ENCODE data around the gene C6orf47. TPM values are rescaled to one million over a fixed set of nuclear protein-coding genes. Genes with fewer than 3 reads are reported as not detected.

Gene C6orf47
- total and polyA plus RNA-seq, 10 of the 15 experiments (the other 5 are each of a cell fraction or from before 2014, with no cell fraction given), result 0.16 to 20.4 (median 17.3) TPM; not detected in 1

DNA sequence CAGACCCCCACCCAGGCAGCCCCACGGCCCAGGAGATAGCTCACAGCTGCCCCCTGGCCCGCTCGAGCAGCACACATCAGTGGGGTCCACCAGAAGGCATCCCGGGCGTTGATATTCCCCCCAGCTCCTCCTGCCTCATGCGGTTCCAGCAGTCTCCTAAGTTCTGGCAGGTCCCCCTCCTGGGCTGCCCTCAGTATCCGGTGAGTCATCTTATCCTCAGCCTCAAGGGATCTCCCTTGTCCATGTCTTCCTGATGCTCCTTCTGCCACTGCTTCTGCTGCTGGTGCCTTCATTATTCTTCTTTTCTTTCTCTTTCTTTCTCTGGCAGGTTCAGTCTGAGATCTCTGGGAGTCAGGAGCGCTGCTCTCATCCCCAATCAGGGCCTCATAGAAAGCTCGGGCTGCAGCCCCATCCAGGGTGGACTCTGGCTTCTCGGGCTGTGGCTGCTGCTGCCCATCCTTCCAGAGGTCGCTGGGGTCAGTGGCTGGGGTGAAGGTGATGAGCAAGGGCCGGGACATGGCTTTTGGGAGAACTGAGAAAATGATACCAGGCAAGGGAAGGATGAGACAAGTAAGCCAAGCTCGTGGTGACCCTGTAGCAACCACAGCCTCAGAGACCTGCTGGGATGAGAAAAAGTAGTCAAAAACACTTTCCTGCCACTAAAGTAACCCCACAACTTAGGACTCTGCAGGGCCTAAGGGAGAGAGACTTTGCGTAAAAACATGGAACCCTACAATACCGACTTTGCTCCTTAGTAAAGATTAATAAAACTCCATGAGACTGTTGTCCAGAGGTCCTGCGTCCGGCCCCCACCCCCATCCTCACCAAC is 3.6 kb upstream of the C6orf47 start:
- H3K27ac ChIP-seq (ENCODE audit: control insufficient read depth, insufficient read depth), result peak overlapping the region; percentile 94
- peak; percentile 46; the same call in 1 of the 2 replicates for TF ChIP-seq NR2F1 (conservative IDR thresholded peaks at IDR 0.05)
- TF ChIP-seq, protein P1, sequence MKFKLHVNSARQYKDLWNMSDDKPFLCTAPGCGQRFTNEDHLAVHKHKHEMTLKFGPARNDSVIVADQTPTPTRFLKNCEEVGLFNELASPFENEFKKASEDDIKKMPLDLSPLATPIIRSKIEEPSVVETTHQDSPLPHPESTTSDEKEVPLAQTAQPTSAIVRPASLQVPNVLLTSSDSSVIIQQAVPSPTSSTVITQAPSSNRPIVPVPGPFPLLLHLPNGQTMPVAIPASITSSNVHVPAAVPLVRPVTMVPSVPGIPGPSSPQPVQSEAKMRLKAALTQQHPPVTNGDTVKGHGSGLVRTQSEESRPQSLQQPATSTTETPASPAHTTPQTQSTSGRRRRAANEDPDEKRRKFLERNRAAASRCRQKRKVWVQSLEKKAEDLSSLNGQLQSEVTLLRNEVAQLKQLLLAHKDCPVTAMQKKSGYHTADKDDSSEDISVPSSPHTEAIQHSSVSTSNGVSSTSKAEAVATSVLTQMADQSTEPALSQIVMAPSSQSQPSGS (IDR thresholded peaks at IDR 0.05; ENCODE audit: low read length), result no peak
- DNase-seq (ENCODE audit: low read depth, low spot score) (no peak), ATAC-seq (no peak), FAIRE-seq (no peak)
- ChIA-PET SMC1A (ENCODE audit: uncharacterized antibody, unreplicated experiment) (interaction anchor here (0.7 to 2.6 kb wide), 7 partner anchors 11 to 113 kb away, joined by 3 to 31 read pairs (median 3); partner anchors contain the start of genes APOM, BAG6 and CLIC1), POLR2A (interaction anchor here (0.6 to 5.9 kb wide), 19 partner anchors 11 to 295 kb away, joined by 3 to 107 read pairs (median 4); partner anchors contain the start of genes ABHD16A, APOM, BAG6 and DDX39B), CTCF (interaction anchor here (0.6 to 2.3 kb wide), 8 partner anchors 10 to 74 kb away, joined by 3 to 15 read pairs (median 4); partner anchors contain the start of genes BAG6 and LY6G5C), RAD21 (ENCODE audit: unreplicated experiment) (interaction anchor here (0.6 to 1.6 kb wide), 9 partner anchors 10 to 653 kb away, joined by 3 to 8 read pairs (median 4); partner anchors contain the start of genes AIF1, BAG6, NCR3 and TNF)
- H3K4me2 ChIP-seq (ENCODE audit: control insufficient read depth, insufficient read depth), result peak overlapping the region; percentile 78
- peak overlapping the region; percentile 6; the same call in 1 of the 2 replicates for H2AFZ ChIP-seq (ENCODE audit: control insufficient read depth, low read depth, low read length)
- peaks cover 65% of the 10 kb centered on the region for H3K79me2 ChIP-seq (ENCODE audit: control insufficient read depth, insufficient read depth, low read length)
- in situ Hi-C loops (cut with MboI), result no loop called here
- intact Hi-C loops (cut with micrococcal nuclease; ENCODE audit: unreplicated experiment), result no loop called here
- no peaks in the 10 kb centered on the region; the same call in 2 of the 3 replicates for H3K9me3 ChIP-seq (replicated peaks; ENCODE audit: control insufficient read depth, insufficient read depth, low read length)
- H3K36me3 ChIP-seq (ENCODE audit: control insufficient read depth in 2 of 2, insufficient read depth in 2 of 2, low read length in 1 of 2), result peaks cover 6 to 26% of the 10 kb centered on the region in 2 experiments
- H3K27me3 ChIP-seq (replicated peaks in 1 of 2; ENCODE audit: control insufficient read depth in 2 of 2, insufficient read depth in 2 of 2, low read length in 1 of 2), result no peaks in the 10 kb centered on the region
- H3K9ac ChIP-seq (ENCODE audit: control insufficient read depth, insufficient read depth, low read length), result peak overlapping the region; percentile 89
- no peaks in the 10 kb centered on the region for H4K20me1 ChIP-seq (ENCODE audit: control insufficient read depth, insufficient read depth)
- 29% methylated on average over 17 of the region's 17 CpGs for WGBS (ENCODE audit: insufficient coverage, insufficient replicate concordance, low lambda C conversion rate, missing lambda C conversion rate)
- peaks cover 39% of the 10 kb centered on the region for H3K4me1 ChIP-seq (ENCODE audit: control insufficient read depth, insufficient read depth, low read length)
- H3K4me3 ChIP-seq, result peak overlapping the region; percentile 93
- TSS peak; percentile 72 for BruUV-seq (replicated peaks)
